Stimulated activated CD8-positive, alpha-beta memory T cell treated with anti-CD3 and anti-CD28 coated beads, Interleukin-4, amount 100 ng/mL, for 4 hours (primary cell): Measurements from ENCODE around the gene PDE3B.
"Not testable (repeated sequence)": the region's sequence is repeated elsewhere in the genome, so short reads cannot be mapped to it uniquely, and the experiment has no call there.

Source experiments
- DNase-seq, 2 donors: peaks; one replicate each; pipeline ENCODE4 v3.0.0-alpha.2; 2020; ENCODE audit warnings: low read depth in 2 of 2, low spot score in 1 of 2

The PDE3B gene

GRCh38 chr11:14643697-14644225 is at the start of gene PDE3B:
Gene PDE3B (plus strand): TSS chr11:14643804. CDS start chr11:14644076, 272 bp downstream.
- DNase-seq = peak; percentile 31 to 53

DNA sequence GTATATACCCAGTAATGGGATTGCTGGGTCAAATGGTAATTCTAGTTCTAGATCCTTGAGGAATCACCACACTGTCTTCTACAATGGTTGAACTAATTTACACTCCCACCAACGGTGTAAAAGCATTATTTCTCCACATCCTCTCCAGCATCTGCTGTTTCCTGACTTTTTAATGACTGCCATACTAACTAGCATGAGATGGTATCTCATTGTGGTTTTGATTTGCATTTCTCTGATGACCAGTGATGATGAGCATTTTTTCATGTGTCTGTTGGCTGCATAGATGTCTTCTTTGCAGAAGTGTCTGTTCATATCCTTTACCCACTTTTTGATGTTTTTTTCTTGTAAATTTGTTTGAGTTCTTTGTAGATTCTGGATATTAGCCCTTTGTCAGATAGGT is 48.3 kb upstream of the PDE3B start:
- not testable (repeated sequence) for DNase-seq

GRCh38 chr11:14607713-14608112 is 35.9 kb upstream of the PDE3B start:
- DNase-seq = no peak

DNA sequence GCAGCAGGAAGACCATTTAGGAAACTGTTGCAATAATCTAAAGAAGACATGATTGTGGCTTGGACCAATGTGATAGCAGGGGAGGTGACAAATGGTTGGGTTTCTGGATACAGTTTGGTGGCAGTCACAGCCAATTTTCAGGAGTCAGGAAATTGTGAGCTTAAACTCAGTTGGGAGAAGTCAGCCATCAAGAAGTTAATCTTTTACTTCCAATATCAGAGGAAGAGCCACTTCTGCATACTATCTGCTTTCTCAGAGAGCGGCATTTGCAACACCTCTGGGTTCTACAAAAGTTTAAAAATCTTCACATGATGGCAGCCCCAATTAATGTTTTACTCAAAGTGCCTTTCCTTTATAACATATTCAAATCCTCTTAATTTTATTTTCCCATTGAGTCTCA is 33.7 kb upstream of the PDE3B start:
- DNase-seq = no peak

GRCh38 chr11:14611939-14612338 is 31.7 kb upstream of the PDE3B start:
- DNase-seq = no peak

- no peak for DNase-seq
Measured at GRCh38 chr11:14612694-14613093, 30.9 kb upstream of the PDE3B start.

DNA sequence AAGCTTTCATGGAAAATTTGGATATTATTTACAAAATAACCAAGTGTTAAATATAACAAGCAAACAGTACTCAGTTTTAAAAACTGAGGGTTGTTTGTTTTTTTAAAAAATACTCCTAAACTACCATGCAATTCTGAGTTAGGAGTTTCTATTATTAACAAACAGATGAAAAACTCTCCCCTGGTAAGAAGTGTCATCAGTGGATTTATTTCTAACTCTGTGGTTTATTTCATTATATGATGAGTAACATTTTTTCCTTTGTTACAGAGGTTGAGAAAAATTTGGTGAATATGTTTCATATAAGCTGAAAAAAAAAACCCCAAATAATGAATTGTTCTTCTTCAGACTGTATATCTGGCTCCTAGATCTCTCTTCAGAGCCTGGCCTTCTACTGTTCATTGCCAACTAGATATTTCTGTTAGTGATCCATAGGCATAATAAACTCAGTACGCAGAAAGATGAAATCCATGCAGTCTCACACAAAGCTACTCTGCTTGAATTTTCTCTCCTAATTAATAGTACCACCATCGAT is 29.4 kb upstream of the PDE3B start:
- no peak for DNase-seq

GRCh38 chr11:14617241-14618027 is 26.2 kb upstream of the PDE3B start:
- no peak for DNase-seq

DNA sequence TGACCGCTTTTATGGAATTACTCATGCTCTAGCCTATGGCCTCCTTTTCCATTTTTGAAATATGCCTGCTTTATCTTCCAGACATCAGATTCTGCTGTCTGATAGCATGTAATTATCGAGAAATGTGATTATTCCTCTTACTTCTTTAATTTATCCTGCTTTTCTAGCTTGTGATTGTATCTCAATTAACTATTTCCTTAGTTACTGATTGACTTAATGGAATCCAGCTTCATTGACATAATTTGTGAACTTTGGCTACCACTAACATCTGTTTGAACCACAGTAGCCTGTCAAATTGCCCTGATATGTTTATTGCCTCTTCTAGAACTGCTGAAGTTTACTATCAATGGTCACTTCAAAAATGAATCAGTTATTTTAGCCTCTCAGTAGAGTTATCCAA is 25.5 kb upstream of the PDE3B start:
- DNase-seq = no peak

GRCh38 chr11:14619603-14620531 is 23.7 kb upstream of the PDE3B start:
- DNase-seq = no peak

- DNase-seq = no peak
Measured at GRCh38 chr11:14622223-14622954, 21.2 kb upstream of the PDE3B start.

GRCh38 chr11:14623036-14623435 is 20.6 kb upstream of the PDE3B start:
- no peak for DNase-seq

- DNase-seq = no peak
Measured at GRCh38 chr11:14625586-14626205, 17.9 kb upstream of the PDE3B start.

GRCh38 chr11:14626650-14627049 is 17.0 kb upstream of the PDE3B start:
- no peak for DNase-seq

GRCh38 chr11:14633506-14634224 is 9.9 kb upstream of the PDE3B start:
- DNase-seq = not testable (repeated sequence)

- DNase-seq = no peak
Measured at GRCh38 chr11:14634813-14635212, 8.8 kb upstream of the PDE3B start.

DNA sequence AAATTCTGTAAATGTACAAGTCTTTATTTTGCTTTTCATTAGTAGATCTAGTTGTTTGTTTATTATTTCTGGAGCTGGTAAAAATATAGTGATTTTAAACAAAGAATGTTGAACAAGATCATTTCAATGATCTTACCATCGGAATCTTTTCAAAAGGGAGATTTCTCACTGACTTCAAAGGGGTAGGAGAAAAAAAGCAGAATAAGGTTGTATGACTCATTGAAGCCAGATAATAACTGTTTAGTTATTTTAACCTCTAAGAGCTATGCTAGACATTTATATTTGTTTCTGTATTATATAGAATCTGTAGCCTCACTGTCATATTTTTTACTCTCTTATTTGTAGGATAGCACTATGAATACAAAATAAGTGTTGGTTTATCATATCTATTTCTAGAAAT is 8.1 kb upstream of the PDE3B start:
- no peak for DNase-seq

DNA sequence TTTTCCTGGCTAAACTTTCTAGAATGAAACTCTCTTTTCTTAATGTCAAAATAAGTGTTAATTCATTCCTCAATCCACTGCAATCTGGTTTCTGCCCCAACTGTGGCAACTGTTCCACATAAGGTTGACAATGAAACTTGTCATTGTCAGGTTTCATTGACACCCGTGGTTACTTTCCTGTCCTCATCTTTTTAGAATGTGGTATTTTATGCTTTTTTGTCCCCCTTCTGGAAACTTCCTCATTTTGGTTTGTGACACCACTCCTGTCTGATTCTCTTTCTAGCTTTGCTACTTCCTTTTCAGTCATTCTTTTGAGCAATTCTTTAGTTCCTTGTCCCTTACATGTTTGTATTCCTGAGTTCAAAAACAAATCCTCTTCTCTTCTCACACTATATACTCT is 7.5 kb upstream of the PDE3B start:
- no peak for DNase-seq

DNA sequence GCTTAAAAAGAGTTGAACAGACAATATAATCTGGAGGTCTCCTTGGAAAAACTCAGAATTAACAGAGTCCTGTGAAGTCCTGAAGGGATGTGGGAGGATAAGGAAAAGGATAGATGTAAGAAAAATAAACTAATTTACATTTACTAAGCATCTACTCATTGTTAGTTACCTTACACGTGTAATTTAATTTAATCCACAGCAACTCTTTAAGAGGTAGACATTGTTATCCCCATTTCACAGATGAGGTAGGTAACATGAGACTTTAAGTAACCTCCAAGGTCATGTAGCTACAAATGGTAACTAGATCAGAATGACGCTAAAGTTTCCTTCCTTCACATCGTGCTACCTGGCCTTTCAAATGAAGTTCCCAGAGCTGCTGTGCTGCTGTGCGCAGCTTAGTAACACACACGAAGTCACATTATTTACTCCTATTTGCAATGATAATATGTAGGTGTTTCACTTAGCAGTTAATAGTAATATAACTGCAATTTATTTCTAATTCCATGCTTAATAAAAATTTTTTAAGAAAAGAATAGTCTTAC is 5.7 kb upstream of the PDE3B start:
- no peak for DNase-seq

DNA sequence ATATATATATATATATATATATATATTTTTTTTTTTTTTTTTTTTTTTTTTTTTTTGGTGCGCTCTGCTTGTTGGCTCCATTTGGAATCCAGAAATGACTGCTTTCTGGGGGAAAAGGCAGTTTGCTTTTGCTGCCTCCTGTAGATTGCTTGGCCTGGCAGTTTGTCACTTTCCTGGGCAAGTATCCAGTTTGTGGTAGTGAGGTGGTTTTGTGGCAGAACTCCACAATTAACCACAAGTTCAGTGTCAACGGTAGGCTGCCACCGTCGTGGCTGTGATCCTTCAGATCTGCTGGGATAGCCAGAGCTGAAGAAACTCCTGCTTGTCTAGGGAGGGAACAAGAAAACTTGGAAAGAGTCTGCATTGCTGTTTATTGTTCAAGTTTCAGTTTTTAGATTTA is 5.0 kb upstream of the PDE3B start:
- no peak for DNase-seq
